ENCODE measurements around the gene POLR2E. TPM values are rescaled to one million over a fixed set of nuclear protein-coding genes. Genes with fewer than 3 reads are reported as not detected.

The POLR2E gene
- total and polyA plus RNA-seq, 2 of the 8 experiments (the other 6 are each of a cell fraction or from before 2014, with no cell fraction given) = 281 to 381 TPM

- Histone ChIP-seq H3K79me1 (ENCODE audit: low read depth, low read length) (no peaks in the 10 kb centered on the region; the same call in 1 of the 2 replicates), H2BK20ac (ENCODE audit: low read length) (no peak overlapping the region), H2BK15ac (ENCODE audit: low read length) (no peak overlapping the region), H2BK12ac (ENCODE audit: low read depth, low read length) (no peak overlapping the region), H3K4me2 (ENCODE audit: insufficient read depth in 1 of 2, low read depth in 2 of 2, low read length in 2 of 2) (peak overlapping the region in 1 of 2 experiments; percentile 58; a peak in 1 of 4 replicates), H2AK5ac (ENCODE audit: low read depth, low read length) (no peak overlapping the region), H3K4me3 (ENCODE audit: extremely low read depth in 1 of 4, insufficient read depth in 2 of 4, low read depth in 3 of 4, low read length in 4 of 4) (peak overlapping the region in 2 of 4 experiments; percentile 19 to 21; a peak in 2 of 8 replicates), H3K79me2 (ENCODE audit: control insufficient read depth in 1 of 2, insufficient read depth in 2 of 2, low read length in 2 of 2) (no peaks in the 10 kb centered on the region), H3K36me3 (ENCODE audit: control insufficient read depth in 2 of 4, insufficient read depth in 4 of 4, low read length in 3 of 4) (peaks cover 0 to 52% (median 14%) of the 10 kb centered on the region in 4 experiments; a peak in 4 of 8 replicates), H3K4ac (replicated peaks; ENCODE audit: insufficient read length, low read depth, low read length) (no peak overlapping the region), H2BK120ac (replicated peaks; ENCODE audit: low read depth, low read length) (no peak overlapping the region), H2BK5ac (ENCODE audit: low read depth, low read length) (no peak overlapping the region), H3K14ac (ENCODE audit: insufficient read length) (no peak overlapping the region), H3K56ac (replicated peaks; ENCODE audit: insufficient read length, low read depth, low read length) (no peak overlapping the region), H3K23ac (ENCODE audit: insufficient read length) (no peak overlapping the region), H3K27ac (ENCODE audit: low read depth, low read length) (no peak overlapping the region), H4K8ac (ENCODE audit: extremely low read depth, insufficient read depth, low read length) (no peak overlapping the region; the same call in 1 of the 2 replicates), H3K27me3 (replicated peaks in 1 of 4; ENCODE audit: control insufficient read depth in 3 of 4, extremely low read depth in 1 of 4, insufficient read depth in 3 of 4, low read length in 3 of 4) (no peaks in the 10 kb centered on the region), H4K5ac (ENCODE audit: insufficient read length, low read depth, low read length) (no peak overlapping the region), H4K91ac (replicated peaks; ENCODE audit: insufficient read length, low read length) (no peak overlapping the region), H3K18ac (ENCODE audit: extremely low read depth, low read length) (no peak overlapping the region), H4K20me1 (replicated peaks in 1 of 2; ENCODE audit: control insufficient read depth in 1 of 2, insufficient read depth in 2 of 2, low read length in 2 of 2) (peaks cover 0 to 17% of the 10 kb centered on the region in 2 experiments), H2AFZ (ENCODE audit: low read length) (no peak overlapping the region), H3K23me2 (ENCODE audit: low read depth, low read length) (no peaks in the 10 kb centered on the region), H3K9me3 (ENCODE audit: insufficient read depth in 2 of 2, low read depth in 1 of 2, low read length in 1 of 2) (no peaks in the 10 kb centered on the region), H3K4me1 (replicated peaks in 1 of 4; ENCODE audit: control insufficient read depth in 3 of 4, insufficient read depth in 4 of 4, low read length in 3 of 4) (peaks cover 0 to 7% (median 0%) of the 10 kb centered on the region in 4 experiments; a peak in 4 of 7 replicates), H3K9ac (replicated peaks in 1 of 4; ENCODE audit: extremely low read depth in 1 of 4, low read depth in 3 of 4, low read length in 3 of 4) (no peak overlapping the region)
- CTCF ChIA-PET (ENCODE audit: partially characterized antibody) = interaction anchor here (0.6 to 8.9 kb wide), 19 partner anchors 10 to 189 kb away, joined by 3 to 54 read pairs (median 4); partner anchors contain the start of genes ARHGAP45, MED16 and RNU6-9
- WGBS, 2 experiments (ENCODE audit: extremely low coverage in 1 of 2, insufficient coverage in 1 of 2, insufficient read length in 1 of 2, insufficient replicate concordance in 2 of 2, low coverage in 1 of 2, low lambda C conversion rate in 2 of 2, missing lambda C conversion rate in 1 of 2) = 81% methylated on average over 46 of the region's 58 CpGs; no CpG with 5 or more reads in 1 of the 2 experiments
- POLR2A ChIA-PET (ENCODE audit: partially characterized antibody) = interaction anchor here (0.5 to 10.3 kb wide), 21 partner anchors 9 to 845 kb away, joined by 3 to 93 read pairs (median 4); partner anchors contain the start of genes ABCA7, ARHGAP45, ATP5F1D and CIRBP
- TF ChIP-seq SAP30 (IDR thresholded peaks at IDR 0.05; ENCODE audit: insufficient read depth, insufficient replicate concordance, low read length) (no peak), USF2 (IDR thresholded peaks at IDR 0.05; ENCODE audit: low read length) (0 out of 2 replicates have a peak, but pooled peaks have one; percentile 1)
- peak in 1 of 2 experiments; percentile 98 for DNase-seq (ENCODE audit: low read depth in 1 of 2, low spot score in 2 of 2)
- FAIRE-seq = no peak
Measured at GRCh38 chr19:1081301-1082164, 13.6 kb downstream of the POLR2E start.
